Adrenal gland (tissue), 5 donors: Measurements from ENCODE around the gene ATG12.

Experiments
- CTCF ChIP-seq, 6 experiments: fragments of 450-650 bp in 4 of 6; fragments of 200-600 bp in 2 of 6; sonication (generic) in 1 of 6; IDR thresholded peaks; 1 replicate in 5 of 6; 2 replicates in 1 of 6; pipeline versions ENCODE4 v1.5.1 to v1.8.0; 2016 to 2021; ENCODE audit warnings: antibody characterized with exemption in 6 of 6, mild to moderate bottlenecking in 2 of 6, moderate library complexity in 1 of 6
- POLR2A ChIP-seq, 2 donors: fragments of 450-650 bp; IDR thresholded peaks; one replicate each; pipeline ENCODE4 v1.6.1; 2017; ENCODE audit warnings: antibody characterized with exemption in 2 of 2, mild to moderate bottlenecking in 2 of 2, moderate library complexity in 1 of 2
- donor health status: DM: no; HTN: no; CAD: no.

DNA sequence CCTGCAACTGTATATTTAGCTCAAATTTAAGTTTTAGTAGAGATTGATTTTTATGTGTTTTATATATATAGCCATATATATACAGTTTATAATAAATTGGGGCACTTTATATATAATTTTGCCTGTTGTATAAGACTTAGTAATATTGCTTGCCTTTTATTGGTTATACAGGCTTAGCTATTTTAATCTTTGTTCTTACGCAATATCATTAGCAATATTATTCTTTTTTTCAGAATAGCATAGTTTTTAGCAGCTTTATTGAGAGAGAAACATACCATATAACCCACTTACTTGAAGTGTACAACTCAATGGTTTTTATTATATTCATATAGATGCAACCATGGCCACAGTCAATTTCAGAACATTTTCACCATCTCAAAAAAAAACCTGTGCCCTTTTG, 52.9 kb downstream of the ATG12 start:
- TF ChIP-seq CTCF (IDR thresholded peaks at IDR 0.05) = no peak
- TF ChIP-seq POLR2A (IDR thresholded peaks at IDR 0.05) = no peak
